H54 (cell line): Measurements from ENCODE around the gene AK1.
"Not testable (repeated sequence)": the region's sequence is repeated elsewhere in the genome, so short reads cannot be mapped to it uniquely, and the experiment has no call there.

Source experiments
- DNase-seq: peaks from one replicate; pipeline ENCODE4 v3.0.0; 2011; ENCODE audit warnings: low spot score, mixed read lengths; ENCODE audit not compliant: insufficient read length
- FAIRE-seq: peaks from 3 replicates; lab custom pipeline; 2011; peaks lifted over from hg19 to GRCh38; lab: Jason Lieb, UNC
- POLR2A ChIP-seq: IDR thresholded peaks from 2 replicates; pipeline ENCODE4 v1.6.1; 2011; ENCODE audit warnings: low read depth, mild to moderate bottlenecking, low read length

AK1 gene

DNA sequence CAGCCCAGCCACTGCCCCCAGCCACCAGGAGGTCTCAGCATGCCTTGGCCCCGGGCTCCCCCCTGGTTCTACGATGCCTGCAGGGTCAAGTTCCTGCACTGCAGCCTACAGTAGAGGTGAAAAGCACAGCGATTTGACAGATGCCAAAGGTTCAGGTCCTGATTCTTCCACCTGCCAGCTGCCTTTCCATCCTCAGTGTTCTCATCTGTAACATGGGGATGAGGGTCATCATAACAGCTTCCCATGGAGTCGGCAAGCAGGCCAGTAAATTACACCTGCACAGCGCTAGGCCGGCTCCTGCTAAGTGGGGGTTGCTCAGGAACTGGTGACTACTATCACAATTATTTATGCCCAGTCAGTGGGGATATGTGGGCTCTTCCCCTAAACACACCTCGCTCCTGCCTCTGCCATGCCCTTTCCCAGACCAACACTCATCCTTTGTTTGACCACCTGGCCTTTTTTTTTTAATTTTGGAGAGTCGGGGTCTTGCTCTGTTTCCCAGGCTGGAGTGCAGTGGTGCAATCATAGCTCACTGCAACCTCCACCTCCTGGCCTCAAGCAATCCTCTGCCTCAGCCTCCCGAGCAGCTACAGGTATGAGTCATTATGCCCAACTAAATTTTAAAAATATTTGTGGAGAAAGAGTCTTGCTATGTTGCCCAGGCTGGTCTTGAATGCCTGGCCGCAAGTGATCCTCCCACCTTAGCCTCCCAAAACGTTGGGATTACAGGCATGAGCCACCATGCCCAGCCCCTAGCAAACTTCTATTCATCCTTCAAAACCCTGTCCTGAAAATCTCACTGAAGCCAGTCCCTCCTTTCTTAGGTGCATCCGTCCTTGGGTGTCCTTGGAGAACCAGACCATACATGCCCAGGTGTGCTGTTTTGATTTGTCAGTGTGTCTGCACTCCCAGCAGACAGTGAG, 29.4 kb downstream of the AK1 start:
- FAIRE-seq (no peak), DNase-seq (no peak)
- TF ChIP-seq POLR2A: no peak

DNA sequence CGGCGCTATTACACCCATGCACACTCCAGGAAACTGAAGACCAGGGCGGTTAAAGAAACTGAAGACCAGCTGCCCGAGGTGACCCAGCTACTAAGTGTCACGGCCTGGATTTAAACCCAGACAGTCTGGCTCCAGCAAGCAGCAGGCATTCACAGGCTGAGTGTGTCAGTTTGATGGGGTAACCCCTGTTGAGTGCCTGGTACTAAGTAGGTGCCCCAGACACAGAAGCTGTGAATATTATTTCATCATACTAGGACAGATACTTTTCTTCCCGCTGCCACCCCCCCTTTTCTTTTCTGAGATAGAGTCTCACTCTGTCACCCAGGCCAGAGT, 30.3 kb downstream of the AK1 start:
- DNase-seq: peak; percentile 59
- no peak for FAIRE-seq
- TF ChIP-seq POLR2A: no peak

DNA sequence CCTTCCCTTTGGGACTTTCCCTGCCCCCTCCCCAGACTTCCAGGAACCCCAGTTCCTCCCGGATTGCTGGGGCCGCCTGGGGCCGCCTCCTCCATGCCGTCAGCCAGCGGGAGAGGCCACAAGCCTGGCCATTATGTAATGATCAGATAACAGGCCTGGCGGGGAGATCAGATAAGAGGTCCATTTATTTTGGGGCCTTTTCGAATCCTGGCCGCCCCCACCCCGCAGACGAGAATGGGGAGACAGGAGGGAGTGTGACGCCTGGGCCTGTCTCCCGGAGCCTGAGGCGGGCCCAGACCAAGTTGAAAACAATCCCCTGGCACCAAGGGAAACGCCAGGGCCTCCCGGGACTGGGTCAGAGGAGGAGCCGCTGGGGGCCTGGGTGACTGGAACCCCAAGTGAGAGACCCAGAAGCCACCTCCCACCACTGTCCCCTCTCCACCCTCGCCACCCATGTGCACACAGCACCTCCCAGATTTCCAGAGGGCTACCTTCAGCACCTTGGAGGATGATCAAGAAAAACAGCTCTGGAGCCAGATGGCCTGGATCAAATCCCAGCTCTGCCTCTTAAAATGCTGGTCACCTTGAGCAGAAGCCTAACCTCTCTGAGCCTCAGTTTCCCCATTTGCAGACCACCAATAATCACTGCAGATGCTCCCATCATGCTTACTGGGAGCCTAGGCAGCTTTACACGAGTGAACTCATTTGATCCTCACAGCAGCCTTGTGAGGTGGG, 30.9 kb downstream of the AK1 start:
- no peak for TF ChIP-seq POLR2A
- FAIRE-seq: no peak

DNA sequence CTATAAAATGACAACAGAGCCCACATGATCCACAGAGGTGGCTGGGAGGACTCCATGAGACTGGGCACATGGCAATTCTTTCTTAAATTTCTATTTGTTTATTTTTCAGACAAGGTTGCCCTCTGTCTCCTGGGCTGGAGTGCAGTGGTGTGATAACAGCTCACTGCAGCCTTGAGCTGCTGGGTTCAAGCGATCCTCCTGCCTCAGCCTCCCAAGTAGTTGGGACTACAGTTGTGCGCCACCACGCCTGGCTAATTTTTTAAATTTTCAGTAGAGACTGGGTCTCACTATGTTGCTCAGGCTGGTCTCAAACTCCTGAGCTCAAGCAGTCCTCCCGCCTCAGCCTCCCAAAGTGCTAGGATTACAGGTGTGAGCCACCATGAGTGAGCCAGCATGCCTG, 31.9 kb downstream of the AK1 start:
- not testable (repeated sequence) for FAIRE-seq, DNase-seq

More for the DNA sequence above, 30.9 kb downstream of the AK1 start:
- no peak for DNase-seq

DNA sequence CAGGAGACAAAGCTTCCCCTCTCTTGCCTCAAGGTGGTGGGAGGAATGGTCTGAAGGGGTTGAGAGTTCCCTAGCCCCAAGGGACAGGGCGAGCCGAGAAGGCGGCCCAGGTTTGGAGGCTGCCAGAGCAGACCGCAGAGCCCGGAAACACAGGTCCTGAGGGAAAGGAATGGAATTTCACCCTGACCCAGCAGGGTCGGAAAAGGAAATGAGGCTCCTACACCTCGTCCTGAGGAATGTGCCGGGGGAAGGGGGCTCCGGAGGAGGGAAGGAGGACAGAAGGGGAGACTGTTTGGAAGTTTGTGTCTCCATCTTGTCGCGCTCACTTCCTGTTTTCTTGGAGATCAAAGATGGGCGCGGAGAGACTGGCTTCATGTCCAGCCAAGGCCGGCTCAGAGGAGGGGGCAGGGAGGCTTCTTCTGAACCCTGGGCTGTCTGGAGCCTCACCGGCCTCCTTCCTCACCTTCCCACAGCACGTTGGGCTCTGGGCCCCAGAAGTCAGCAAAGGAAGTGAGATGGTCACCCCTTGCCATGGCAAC, 32.6 kb downstream of the AK1 start:
- FAIRE-seq (no peak), DNase-seq (no peak)
- no peak for TF ChIP-seq POLR2A

DNA sequence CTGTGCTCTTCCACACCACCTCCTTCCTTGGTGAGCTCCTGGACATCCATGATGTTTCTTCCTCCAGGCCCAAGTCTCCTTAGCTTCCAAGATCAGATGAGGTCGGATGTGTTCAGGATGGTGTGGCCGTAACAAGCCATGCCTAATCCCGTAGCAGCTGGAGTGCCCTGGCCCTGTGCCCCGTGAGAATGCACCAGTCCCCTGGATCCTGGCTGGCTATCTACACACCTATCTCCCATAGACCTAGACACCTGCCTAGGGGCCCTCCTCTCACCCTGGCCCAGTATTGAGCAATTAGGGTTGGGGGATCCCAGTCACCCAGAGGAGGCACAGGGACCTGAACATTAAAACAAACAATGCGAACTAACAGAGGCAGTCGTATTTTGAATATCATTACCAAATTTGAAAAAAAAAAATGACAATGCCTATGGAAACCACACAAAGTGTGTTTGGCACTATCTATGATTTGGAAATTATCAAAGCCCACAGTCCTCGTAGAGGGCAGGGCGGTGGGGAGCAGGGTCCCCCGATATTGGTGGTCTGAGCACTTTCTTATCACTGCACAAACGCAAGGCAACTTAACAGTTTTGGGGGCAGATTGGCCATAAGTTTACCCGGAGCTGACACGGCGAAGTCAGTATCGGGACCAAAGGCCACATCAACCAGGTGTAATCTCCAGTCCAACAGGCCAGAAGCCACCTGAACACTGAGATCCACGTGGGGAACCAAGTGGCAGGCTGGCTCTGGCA, 36.2 kb downstream of the AK1 start:
- DNase-seq: no peak

DNA sequence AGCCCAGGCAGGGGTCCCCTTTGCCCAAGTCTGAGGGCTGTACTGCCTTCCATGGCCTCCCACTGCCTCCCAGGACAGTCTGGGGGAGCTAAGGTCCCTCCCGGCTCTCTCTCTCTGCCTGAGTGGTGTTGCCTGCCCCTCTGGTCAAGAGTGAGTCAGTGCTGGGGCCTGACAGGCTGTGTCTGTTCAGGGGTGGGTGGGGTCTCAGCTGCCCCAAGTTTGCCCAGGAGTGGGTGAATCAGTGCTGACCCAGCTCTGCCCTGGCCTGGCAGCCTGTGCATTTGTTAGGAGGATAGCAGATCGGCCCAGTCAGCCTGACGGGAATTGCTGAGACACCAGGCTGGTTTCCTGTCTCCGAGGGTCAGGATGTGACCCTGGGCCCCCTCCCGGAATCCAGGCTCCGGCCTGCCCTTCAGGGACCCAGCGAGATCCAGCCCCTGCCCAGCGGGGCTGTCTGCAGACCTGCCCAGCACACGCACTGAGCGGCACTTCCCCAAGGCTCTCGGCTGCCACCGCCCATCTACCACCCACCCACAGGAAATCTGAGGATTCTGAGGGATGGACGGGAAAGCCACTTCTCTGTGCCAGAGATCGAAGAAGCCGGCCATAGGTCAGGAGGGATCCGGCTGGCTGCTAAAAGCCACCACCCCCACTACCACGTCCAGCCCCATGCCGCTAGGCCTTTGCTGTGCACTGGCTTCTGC, 38.9 kb downstream of the AK1 start:
- FAIRE-seq (peak; percentile 95), DNase-seq (peak; percentile 100)
- TF ChIP-seq POLR2A: peak; percentile 80

More for the DNA sequence above, 36.2 kb downstream of the AK1 start:
- TF ChIP-seq POLR2A: no peak
- FAIRE-seq: no peak

DNA sequence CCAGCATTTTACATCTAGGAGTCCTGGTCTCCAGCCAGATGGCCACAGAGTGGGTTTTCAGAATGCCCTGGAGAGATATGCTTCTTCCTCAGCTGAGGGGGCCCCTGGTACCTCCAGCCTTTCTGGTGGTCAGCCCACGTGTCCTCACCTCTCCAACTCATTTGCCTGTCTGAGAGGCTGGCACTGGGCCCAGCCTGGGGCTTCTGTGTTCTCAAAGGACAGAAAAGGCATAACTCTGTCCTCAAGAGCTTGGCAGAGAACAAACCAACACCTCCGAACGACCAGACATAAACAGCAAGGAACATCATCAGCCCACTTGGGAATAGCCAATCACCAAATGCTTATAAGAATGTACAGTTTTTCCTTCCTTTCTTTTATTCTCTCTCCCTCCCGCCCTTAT, 40.1 kb downstream of the AK1 start:
- no peak for TF ChIP-seq POLR2A
- FAIRE-seq: no peak
- DNase-seq: no peak

DNA sequence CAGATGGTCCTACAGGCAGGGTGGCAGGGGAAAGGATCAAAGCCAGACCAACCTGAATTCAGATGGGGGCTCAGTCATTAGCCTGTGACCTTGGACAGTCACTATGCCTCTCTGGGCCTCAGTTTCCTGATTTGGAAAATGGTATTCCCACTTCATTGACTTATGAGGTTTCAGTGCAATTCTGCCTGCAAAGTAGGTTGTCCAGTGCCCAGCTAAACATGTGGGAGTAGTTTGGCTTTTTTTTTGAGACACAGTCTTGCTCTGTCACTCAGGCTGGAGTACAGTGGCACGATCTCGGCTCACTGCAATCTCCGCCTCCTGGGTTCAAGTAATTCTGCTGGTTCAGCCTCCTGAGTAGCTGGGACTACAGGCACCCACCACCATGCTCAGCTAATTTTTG, 40.9 kb downstream of the AK1 start:
- not testable (repeated sequence) for DNase-seq, FAIRE-seq

DNA sequence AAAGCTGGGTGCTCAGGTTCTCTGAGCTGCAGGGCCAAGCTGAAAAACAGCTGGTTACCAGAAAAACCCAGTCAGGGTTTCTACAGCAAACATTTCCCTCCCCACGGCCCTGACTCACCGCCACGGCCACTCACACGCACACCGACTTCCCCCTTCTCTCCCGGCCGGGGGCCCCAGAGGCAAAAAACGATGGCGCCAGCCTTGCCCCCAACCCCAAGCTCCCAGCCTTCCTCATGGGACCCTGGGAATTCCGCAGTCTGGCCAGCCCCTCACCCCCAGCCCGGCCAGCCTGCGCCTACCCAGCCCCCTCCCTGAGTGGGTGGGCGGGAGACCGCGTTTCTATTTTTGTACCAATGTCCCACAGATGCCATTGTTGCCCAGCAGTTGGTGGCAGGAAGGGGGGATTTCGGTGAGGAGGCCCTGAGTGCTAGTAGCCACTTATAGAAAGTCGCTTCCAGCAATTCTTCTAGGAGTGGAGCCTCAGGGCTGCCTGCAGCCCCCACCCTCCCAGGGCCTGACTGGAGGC, 41.4 kb downstream of the AK1 start:
- DNase-seq (no peak), FAIRE-seq (no peak)
- no peak for TF ChIP-seq POLR2A

DNA sequence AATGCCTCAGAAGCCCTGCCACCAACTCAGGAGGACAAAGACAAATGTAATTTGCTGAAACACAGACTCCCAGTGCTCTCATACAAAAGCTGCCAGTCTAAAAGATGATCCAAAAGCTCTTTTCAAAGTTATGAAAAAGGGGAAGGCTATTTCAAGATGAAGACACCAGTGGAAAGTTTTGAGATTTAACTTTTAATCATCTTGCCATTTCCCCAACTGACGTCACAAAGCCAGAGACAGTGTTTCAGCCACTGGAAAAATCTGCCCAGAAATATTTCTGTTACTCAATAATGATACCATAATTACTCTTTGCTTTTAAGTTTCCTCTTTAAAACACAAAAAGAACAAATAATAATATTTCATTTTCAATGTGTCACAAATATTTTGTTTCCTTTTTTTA, 43.9 kb downstream of the AK1 start:
- no peak for FAIRE-seq
- TF ChIP-seq POLR2A: no peak
- DNase-seq: no peak

DNA sequence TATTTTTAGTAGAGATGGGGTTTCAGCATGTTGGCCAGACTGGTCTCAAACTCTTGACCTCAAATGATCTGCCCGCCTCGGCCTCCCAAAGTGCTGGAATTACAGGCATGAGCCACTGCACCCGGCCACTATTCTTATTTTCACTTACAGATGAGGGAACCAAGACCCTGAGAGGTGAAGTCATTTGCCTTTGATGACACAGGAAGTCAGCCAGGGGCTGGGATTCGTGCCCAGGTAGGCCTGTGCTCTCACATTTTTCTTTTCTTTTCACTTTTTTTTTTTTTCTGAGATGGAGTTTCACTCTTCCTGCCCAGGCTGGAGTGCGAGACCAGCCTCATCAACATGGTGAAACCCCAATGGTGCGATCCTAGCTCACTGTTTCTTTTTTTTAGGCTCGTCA, 45.2 kb downstream of the AK1 start:
- DNase-seq: no peak
- no peak for FAIRE-seq
- TF ChIP-seq POLR2A: no peak
